ENCODE data around the gene GLCE.

Gene GLCE

GRCh38 chr15:69209661-69210060 lies 49.2 kb downstream of the GLCE start:
- no peak for DNase-seq (ENCODE audit: low read depth)

GRCh38 chr15:69210574-69210973 lies 50.1 kb downstream of the GLCE start:
- DNase-seq (ENCODE audit: low read depth), result no peak

- DNase-seq (ENCODE audit: low read depth), result no peak
These were observed 53.4 kb downstream of the GLCE start for GRCh38 chr15:69213786-69214185.

- DNase-seq (ENCODE audit: low read depth), result no peak
These were observed 55.0 kb downstream of the GLCE start for GRCh38 chr15:69215314-69216035.

- DNase-seq (ENCODE audit: low read depth), result no peak
These were observed 56.9 kb downstream of the GLCE start for GRCh38 chr15:69217381-69217780.

- DNase-seq (ENCODE audit: low read depth), result no peak
These were observed 59.3 kb downstream of the GLCE start for GRCh38 chr15:69219690-69220089.

- no peak for DNase-seq (ENCODE audit: low read depth)
These were observed 61.6 kb downstream of the GLCE start for GRCh38 chr15:69222002-69222474.

GRCh38 chr15:69223083-69223813 lies 62.8 kb downstream of the GLCE start:
- no peak for DNase-seq (ENCODE audit: low read depth)

- DNase-seq (ENCODE audit: low read depth), result no peak
These were observed 63.9 kb downstream of the GLCE start for GRCh38 chr15:69224383-69224782.

- no peak for DNase-seq (ENCODE audit: low read depth)
These were observed 65.1 kb downstream of the GLCE start for GRCh38 chr15:69225355-69226022.

- DNase-seq (ENCODE audit: low read depth), result no peak
These were observed 65.6 kb downstream of the GLCE start for GRCh38 chr15:69226023-69226355.

GRCh38 chr15:69232144-69232543 lies 71.7 kb downstream of the GLCE start:
- no peak for DNase-seq (ENCODE audit: low read depth)

GRCh38 chr15:69232765-69233164 lies 72.3 kb downstream of the GLCE start:
- DNase-seq (ENCODE audit: low read depth), result no peak

- no peak for DNase-seq (ENCODE audit: low read depth)
These were observed 74.2 kb downstream of the GLCE start for GRCh38 chr15:69234676-69235075.

- no peak for DNase-seq (ENCODE audit: low read depth)
These were observed 76.1 kb downstream of the GLCE start for GRCh38 chr15:69236505-69236904.

- DNase-seq (ENCODE audit: low read depth), result no peak
These were observed 77.3 kb downstream of the GLCE start for GRCh38 chr15:69237718-69238117.

GRCh38 chr15:69244798-69245197 lies 84.4 kb downstream of the GLCE start:
- DNase-seq (ENCODE audit: low read depth), result no peak

GRCh38 chr15:69253156-69253555 lies 92.7 kb downstream of the GLCE start:
- DNase-seq (ENCODE audit: low read depth), result no peak

GRCh38 chr15:69265347-69265955 lies 105.0 kb downstream of the GLCE start:
- DNase-seq (ENCODE audit: low read depth), result no peak

GRCh38 chr15:69271217-69271616 lies 110.8 kb downstream of the GLCE start:
- no peak for DNase-seq (ENCODE audit: low read depth)

- DNase-seq (ENCODE audit: low read depth), result no peak
These were observed 111.7 kb downstream of the GLCE start for GRCh38 chr15:69272139-69272538.

GRCh38 chr15:69272891-69273290 lies 112.5 kb downstream of the GLCE start:
- DNase-seq (ENCODE audit: low read depth), result no peak
